Caco-2 (cell line): ENCODE measurements around the gene C2orf80. TPM values are rescaled to one million over a fixed set of nuclear protein-coding genes. Genes with fewer than 3 reads are reported as not detected.

Experiments
- BruUV-seq: library from RNA; stranded (reverse); fragments of 400-500 nt; replicated peaks from 2 replicates; lab custom pipeline; 2021; lab: Mats Ljungman, UMichigan
- CTCF ChIA-PET: fragments of 300-600 bp; sonication (Branson Sonifier 250); formaldehyde crosslinking; loops from one replicate; lab custom pipeline; 2022; ENCODE audit warnings: antibody characterized with exemption; lab: Charles Lee
- POLR2A ChIA-PET: fragments of 300-600 bp; sonication (Branson Sonifier 250); formaldehyde crosslinking; loops from one replicate; lab custom pipeline; 2022; ENCODE audit warnings: antibody characterized with exemption; lab: Charles Lee
- DNase-seq, 2 experiments: peaks; one replicate each; pipeline versions ENCODE4 v3.0.0 to v3.0.0-alpha.2; 2020 to 2022
- H3K27me3 ChIP-seq: replicated peaks from 2 replicates; pipeline ENCODE4 v1.6.0; 2011; ENCODE audit warnings: low read length; ENCODE audit not compliant: control insufficient read depth, insufficient read depth
- H3K36me3 ChIP-seq: 2 replicates; pipeline ENCODE4 v1.5.1; 2011; ENCODE audit warnings: low read length; ENCODE audit not compliant: control insufficient read depth, insufficient read depth
- H3K4me1 ChIP-seq: fragments of 250-450 bp; sonication (Bioruptor Pico); 2 replicates; pipeline ENCODE4 v1.5.1; 2020; ENCODE audit warnings: mild to moderate bottlenecking
- H3K4me3 ChIP-seq: 2 replicates; pipeline ENCODE4 v1.5.1; 2011; ENCODE audit warnings: low read depth, mild to moderate bottlenecking, control low read depth, low read length
- H3K9me3 ChIP-seq: fragments of 250-450 bp; sonication (Bioruptor Pico); 2 replicates; pipeline ENCODE4 v1.5.1; 2020; ENCODE audit warnings: mild to moderate bottlenecking, moderate library complexity
- H3K27ac Mint-ChIP-seq: one replicate; pipeline ENCODE4 v1.8.0; 2022; ENCODE audit warnings: mixed read lengths; ENCODE audit not compliant: unreplicated experiment
- H3K27me3 Mint-ChIP-seq: one replicate; pipeline ENCODE4 v1.8.0; 2022; ENCODE audit warnings: mixed read lengths; ENCODE audit not compliant: insufficient read depth, unreplicated experiment
- H3K36me3 Mint-ChIP-seq: one replicate; pipeline ENCODE4 v1.8.0; 2022; ENCODE audit warnings: mild to moderate bottlenecking, mixed read lengths; ENCODE audit not compliant: insufficient read depth, unreplicated experiment
- H3K4me1 Mint-ChIP-seq: one replicate; pipeline ENCODE4 v1.8.0; 2022; ENCODE audit warnings: low read depth, mixed read lengths; ENCODE audit not compliant: unreplicated experiment
- H3K4me3 Mint-ChIP-seq: one replicate; pipeline ENCODE4 v1.8.0; 2022; ENCODE audit warnings: mild to moderate bottlenecking, moderate library complexity, mixed read lengths; ENCODE audit not compliant: unreplicated experiment
- H3K9me3 Mint-ChIP-seq: one replicate; pipeline ENCODE4 v1.8.0; 2022; ENCODE audit warnings: mixed read lengths; ENCODE audit not compliant: unreplicated experiment
- intact Hi-C: fragments of 100-400 bp; cut with micrococcal nuclease; formaldehyde crosslinking; loops from one replicate; pipeline ENCODE4 v1.10.0; 2022; ENCODE audit not compliant: unreplicated experiment
- total RNA-seq: library from RNA; stranded (reverse); gene quantifications from 2 replicates; pipeline ENCODE4 v1.2.3, GENCODE V29; 2022
- TF ChIP-seq, protein P1 (sequence below), 2 experiments: fragments of 200-600 bp in 1 of 2; IDR thresholded peaks; 1 replicate in 1 of 2; 2 replicates in 1 of 2; pipeline versions ENCODE4 v1.5.1 to v1.8.0; 2011 to 2022; ENCODE audit warnings: antibody characterized with exemption in 1 of 2, control low read depth in 1 of 2, inconsistent platforms in 1 of 2, low read depth in 1 of 2, low read length in 1 of 2, mild to moderate bottlenecking in 1 of 2, moderate library complexity in 1 of 2; ENCODE audit not compliant: insufficient read depth in 1 of 2, severe bottlenecking in 1 of 2, unreplicated experiment in 1 of 2

C2orf80 gene
- total RNA-seq, 1 experiment from 2014 or later = not detected

DNA sequence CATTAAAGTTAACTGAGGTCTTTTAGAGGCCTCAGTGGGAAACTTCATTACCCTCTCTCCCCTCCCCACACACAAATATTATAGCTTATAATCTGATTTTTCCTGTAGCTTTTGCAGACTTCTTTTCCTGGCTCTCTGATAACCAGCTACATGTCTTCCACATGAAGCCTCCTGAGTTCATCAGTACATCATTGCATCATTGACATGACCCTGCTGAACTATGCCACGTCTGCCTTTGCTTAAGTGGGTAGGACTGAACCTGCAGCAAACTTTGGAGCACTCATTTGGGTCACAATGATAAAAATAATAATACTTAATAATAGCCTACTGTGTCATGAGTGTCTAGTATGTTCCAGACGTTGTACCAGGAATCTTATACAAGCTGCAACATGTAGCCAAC, 33.4 kb downstream of the C2orf80 start:
- Histone ChIP-seq H3K9me3 (no peaks in the 10 kb centered on the region), H3K27me3 (no peaks in the 10 kb centered on the region), H3K36me3 (no peaks in the 10 kb centered on the region), H3K4me3 (no peak overlapping the region), H3K4me1 (no peaks in the 10 kb centered on the region)
- H3K9me3 Mint-ChIP-seq = no peaks in the 10 kb centered on the region
- ChIA-PET CTCF (no interaction called here), POLR2A (no interaction called here)
- no peak overlapping the region for H3K4me3 Mint-ChIP-seq
- TF ChIP-seq, protein P1, sequence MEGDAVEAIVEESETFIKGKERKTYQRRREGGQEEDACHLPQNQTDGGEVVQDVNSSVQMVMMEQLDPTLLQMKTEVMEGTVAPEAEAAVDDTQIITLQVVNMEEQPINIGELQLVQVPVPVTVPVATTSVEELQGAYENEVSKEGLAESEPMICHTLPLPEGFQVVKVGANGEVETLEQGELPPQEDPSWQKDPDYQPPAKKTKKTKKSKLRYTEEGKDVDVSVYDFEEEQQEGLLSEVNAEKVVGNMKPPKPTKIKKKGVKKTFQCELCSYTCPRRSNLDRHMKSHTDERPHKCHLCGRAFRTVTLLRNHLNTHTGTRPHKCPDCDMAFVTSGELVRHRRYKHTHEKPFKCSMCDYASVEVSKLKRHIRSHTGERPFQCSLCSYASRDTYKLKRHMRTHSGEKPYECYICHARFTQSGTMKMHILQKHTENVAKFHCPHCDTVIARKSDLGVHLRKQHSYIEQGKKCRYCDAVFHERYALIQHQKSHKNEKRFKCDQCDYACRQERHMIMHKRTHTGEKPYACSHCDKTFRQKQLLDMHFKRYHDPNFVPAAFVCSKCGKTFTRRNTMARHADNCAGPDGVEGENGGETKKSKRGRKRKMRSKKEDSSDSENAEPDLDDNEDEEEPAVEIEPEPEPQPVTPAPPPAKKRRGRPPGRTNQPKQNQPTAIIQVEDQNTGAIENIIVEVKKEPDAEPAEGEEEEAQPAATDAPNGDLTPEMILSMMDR (IDR thresholded peaks at IDR 0.05; ENCODE audit: insufficient read depth in 1 of 2, low read depth in 1 of 2, low read length in 1 of 2, severe bottlenecking in 1 of 2, unreplicated experiment in 1 of 2) = no peak
- no peaks in the 10 kb centered on the region for H3K36me3 Mint-ChIP-seq
- H3K4me1 Mint-ChIP-seq = no peaks in the 10 kb centered on the region
- H3K27me3 Mint-ChIP-seq = no peaks in the 10 kb centered on the region
- no peak for DNase-seq
- H3K27ac Mint-ChIP-seq = no peak overlapping the region
- BruUV-seq = no TSS peak
- intact Hi-C loops = no loop called here

DNA sequence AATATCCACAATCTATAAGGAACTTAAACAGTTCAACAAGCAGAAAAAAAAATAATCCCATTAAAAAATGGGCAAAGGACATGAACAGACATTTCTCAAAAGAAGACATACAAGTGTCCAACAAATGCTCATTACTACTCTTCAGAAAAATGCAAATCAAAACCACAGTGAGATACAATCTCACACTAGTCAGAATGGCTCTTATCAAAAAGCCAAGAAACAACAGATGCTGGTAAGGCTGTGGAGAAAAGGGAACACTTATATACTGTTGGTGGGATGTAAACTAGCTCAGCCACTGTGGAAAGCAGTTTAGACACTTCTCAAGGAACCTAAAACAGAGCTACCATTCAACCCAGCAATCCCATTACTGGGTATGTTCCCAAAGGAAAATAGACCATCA, 36.7 kb downstream of the C2orf80 start:
- Mint-ChIP-seq H3K36me3 (no peaks in the 10 kb centered on the region), H3K27ac (no peak overlapping the region), H3K4me3 (no peak overlapping the region), H3K27me3 (no peaks in the 10 kb centered on the region), H3K4me1 (no peaks in the 10 kb centered on the region), H3K9me3 (peaks cover 10% of the 10 kb centered on the region)
- H3K36me3 ChIP-seq = no peaks in the 10 kb centered on the region
- POLR2A ChIA-PET = no interaction called here
- intact Hi-C loops = no loop called here
- BruUV-seq = no TSS peak
- no peaks in the 10 kb centered on the region for H3K27me3 ChIP-seq
- no peak for DNase-seq
- H3K4me1 ChIP-seq = no peaks in the 10 kb centered on the region
- TF ChIP-seq, protein P1 (IDR thresholded peaks at IDR 0.05; ENCODE audit: insufficient read depth in 1 of 2, low read depth in 1 of 2, low read length in 1 of 2, severe bottlenecking in 1 of 2, unreplicated experiment in 1 of 2) = no peak
- CTCF ChIA-PET = no interaction called here
- no peaks in the 10 kb centered on the region for H3K9me3 ChIP-seq
- no peak overlapping the region for H3K4me3 ChIP-seq

DNA sequence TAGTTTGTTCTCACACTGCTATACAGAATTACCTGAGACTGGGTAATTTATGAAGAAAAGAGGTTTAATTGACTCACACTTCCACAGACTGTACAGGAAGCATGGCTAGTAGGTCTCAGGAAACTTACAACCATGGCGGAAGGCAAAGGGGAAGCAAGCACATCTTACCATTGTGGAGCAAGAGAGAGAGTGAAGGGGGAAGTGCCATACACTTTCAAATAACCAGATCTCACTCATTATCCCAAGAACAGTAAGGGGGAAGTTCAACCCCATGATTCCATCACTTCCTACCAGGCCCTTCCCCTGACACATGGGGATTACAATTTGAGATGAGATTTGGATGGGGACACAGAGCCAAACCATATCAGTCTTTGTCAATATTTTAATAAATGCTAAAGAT, 38.9 kb downstream of the C2orf80 start:
- TF ChIP-seq, protein P1 (IDR thresholded peaks at IDR 0.05; ENCODE audit: insufficient read depth in 1 of 2, low read depth in 1 of 2, low read length in 1 of 2, severe bottlenecking in 1 of 2, unreplicated experiment in 1 of 2) = no peak
- no peaks in the 10 kb centered on the region for H3K36me3 ChIP-seq
- no peak for DNase-seq
- no peaks in the 10 kb centered on the region for H3K27me3 ChIP-seq
- peaks cover 7% of the 10 kb centered on the region for H3K4me1 Mint-ChIP-seq
- no peaks in the 10 kb centered on the region for H3K36me3 Mint-ChIP-seq
- intact Hi-C loops = no loop called here
- H3K27me3 Mint-ChIP-seq = no peaks in the 10 kb centered on the region
- CTCF ChIA-PET = no interaction called here
- H3K27ac Mint-ChIP-seq = no peak overlapping the region
- no TSS peak for BruUV-seq
- no peaks in the 10 kb centered on the region for H3K9me3 ChIP-seq
- H3K9me3 Mint-ChIP-seq = peaks cover 10% of the 10 kb centered on the region
- POLR2A ChIA-PET = no interaction called here
- no peak overlapping the region for H3K4me3 ChIP-seq
- no peak overlapping the region for H3K4me3 Mint-ChIP-seq
- H3K4me1 ChIP-seq = no peaks in the 10 kb centered on the region
